Astrocyte (in vitro differentiated cells and primary cell): ENCODE results near the gene VOPP1. TPM values are rescaled to one million over a fixed set of nuclear protein-coding genes. Genes with fewer than 3 reads are reported as not detected.

Experiments
- DNase-seq: peaks from one replicate; pipeline ENCODE4 v3.0.0-alpha.2; 2010; ENCODE audit warnings: low read depth
- FAIRE-seq: peaks from 2 replicates; lab custom pipeline; 2011; peaks lifted over from hg19 to GRCh38; lab: Jason Lieb, UNC
- H2AFZ ChIP-seq: 2 replicates; pipeline ENCODE4 v1.6.0; 2012; ENCODE audit warnings: low read depth, low read length, inconsistent platforms
- H3K27ac ChIP-seq: 2 replicates; pipeline ENCODE4 v1.5.1; 2011; ENCODE audit warnings: low read depth, low read length, inconsistent platforms
- H3K27me3 ChIP-seq: 2 replicates; pipeline ENCODE4 v1.6.0; 2011; ENCODE audit warnings: low read length, inconsistent platforms; ENCODE audit not compliant: insufficient read depth
- H3K36me3 ChIP-seq: 2 replicates; pipeline ENCODE4 v1.5.1; 2011; ENCODE audit warnings: low read length, inconsistent platforms; ENCODE audit not compliant: insufficient read depth
- H3K4me1 ChIP-seq: 2 replicates; pipeline ENCODE4 v1.5.1; 2011; ENCODE audit warnings: low read length, inconsistent platforms; ENCODE audit not compliant: insufficient read depth
- H3K4me2 ChIP-seq: 2 replicates; pipeline ENCODE4 v1.6.0; 2012; ENCODE audit warnings: low read length, inconsistent platforms
- H3K4me3 ChIP-seq: 2 replicates; pipeline ENCODE4 v1.5.1; 2011; ENCODE audit warnings: low read depth, mild to moderate bottlenecking, low read length, inconsistent platforms; ENCODE audit not compliant: insufficient read depth
- H3K79me2 ChIP-seq: 2 replicates; pipeline ENCODE4 v1.6.0; 2012; ENCODE audit warnings: mild to moderate bottlenecking, low read length, inconsistent platforms; ENCODE audit not compliant: insufficient read depth
- H3K9ac ChIP-seq: 2 replicates; pipeline ENCODE4 v1.6.0; 2012; ENCODE audit warnings: mild to moderate bottlenecking, low read length, inconsistent platforms
- H3K9me3 ChIP-seq: 2 replicates; pipeline ENCODE4 v1.5.1; 2012; ENCODE audit warnings: low read depth, mild to moderate bottlenecking, low read length, inconsistent platforms; ENCODE audit not compliant: insufficient read depth
- H4K20me1 ChIP-seq: 2 replicates; pipeline ENCODE4 v1.6.0; 2012; ENCODE audit warnings: low read length, inconsistent platforms; ENCODE audit not compliant: insufficient read depth
- H3K27ac Mint-ChIP-seq: one replicate; pipeline ENCODE4 v1.8.0; 2021; ENCODE audit warnings: mild to moderate bottlenecking, mixed read lengths; ENCODE audit not compliant: unreplicated experiment
- H3K27me3 Mint-ChIP-seq: one replicate; pipeline ENCODE4 v1.8.0; 2021; ENCODE audit warnings: low read depth, mixed read lengths; ENCODE audit not compliant: unreplicated experiment
- H3K36me3 Mint-ChIP-seq: one replicate; pipeline ENCODE4 v1.8.0; 2021; ENCODE audit warnings: low read depth, mixed read lengths; ENCODE audit not compliant: unreplicated experiment
- H3K4me1 Mint-ChIP-seq: one replicate; pipeline ENCODE4 v1.8.0; 2021; ENCODE audit warnings: low read depth, mixed read lengths; ENCODE audit not compliant: unreplicated experiment
- H3K4me3 Mint-ChIP-seq: one replicate; pipeline ENCODE4 v1.8.0; 2021; ENCODE audit warnings: mild to moderate bottlenecking, moderate library complexity, mixed read lengths; ENCODE audit not compliant: unreplicated experiment
- H3K9me3 Mint-ChIP-seq: one replicate; pipeline ENCODE4 v1.8.0; 2021; ENCODE audit warnings: mild to moderate bottlenecking, mixed read lengths; ENCODE audit not compliant: unreplicated experiment
- CTCF ChIP-seq: IDR thresholded peaks from 2 replicates; pipeline ENCODE4 v1.5.1; 2011; ENCODE audit warnings: low read depth, mild to moderate bottlenecking, inconsistent platforms, low read length, moderate library complexity; ENCODE audit not compliant: insufficient read depth
- EZH2 ChIP-seq: IDR thresholded peaks from 2 replicates; pipeline ENCODE4 v1.6.1; 2012; ENCODE audit warnings: mild to moderate bottlenecking, low read length, inconsistent platforms; ENCODE audit not compliant: insufficient read depth
- total RNA-seq: library from RNA; stranded (reverse); gene quantifications from 2 replicates; pipeline ENCODE4 v1.2.1, GENCODE V29; 2021

Gene VOPP1
- total RNA-seq, 1 donor from 2014 or later: 133 TPM

DNA sequence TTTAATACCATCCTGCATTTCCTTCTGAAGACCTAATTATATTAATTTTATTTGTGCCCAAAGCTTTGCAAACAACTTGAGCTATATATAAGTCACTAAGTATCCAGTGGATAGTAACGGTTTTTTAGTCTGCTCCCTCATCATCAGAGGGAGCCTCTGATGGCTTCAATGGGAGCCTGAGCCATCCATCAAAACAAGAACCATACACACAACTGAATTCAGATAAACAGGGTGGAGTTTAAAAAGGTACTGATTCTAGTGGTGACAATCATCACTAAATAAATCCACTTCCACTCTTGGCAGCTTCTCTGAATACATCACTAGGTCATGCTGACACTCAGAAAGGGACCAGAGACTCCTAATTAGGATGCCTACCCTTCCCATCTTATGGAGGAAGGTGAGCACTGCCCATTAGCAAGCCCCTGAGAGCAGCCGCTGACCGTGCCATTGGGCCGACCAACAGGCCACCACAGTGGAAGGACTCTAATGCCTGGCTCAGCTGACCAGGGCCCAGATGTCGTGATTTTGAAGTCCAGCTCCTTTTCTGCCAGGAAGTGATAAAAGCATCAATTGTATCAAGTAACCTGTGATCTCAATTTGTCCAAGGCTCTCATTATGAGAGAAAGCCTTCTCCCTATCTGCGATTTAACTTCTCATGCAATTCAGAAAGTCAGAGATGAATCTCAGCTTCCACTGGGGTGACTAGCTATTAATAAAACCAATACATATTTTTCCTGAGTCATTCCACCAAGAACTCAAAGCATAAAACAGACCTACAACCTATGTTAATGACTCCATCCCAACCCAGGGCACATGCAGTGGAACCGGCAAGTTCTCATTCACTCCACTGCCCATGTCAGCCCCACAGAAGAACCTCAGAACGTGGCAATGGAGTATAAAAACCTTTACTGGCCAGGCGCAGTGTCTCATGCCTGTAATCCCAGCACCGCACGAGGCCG, 13.1 kb downstream of the VOPP1 start:
- no peak overlapping the region for H3K27ac Mint-ChIP-seq
- Histone ChIP-seq H3K27me3 (no peaks in the 10 kb centered on the region), H3K9me3 (no peaks in the 10 kb centered on the region), H2AFZ (no peak overlapping the region), H3K36me3 (no peaks in the 10 kb centered on the region), H3K4me2 (no peak overlapping the region), H3K4me3 (no peak overlapping the region), H4K20me1 (peaks cover 96% of the 10 kb centered on the region), H3K79me2 (peaks cover 100% of the 10 kb centered on the region), H3K4me1 (peaks cover 16% of the 10 kb centered on the region), H3K9ac (no peak overlapping the region), H3K27ac (no peak overlapping the region)
- no peak for TF ChIP-seq CTCF
- no peak for TF ChIP-seq EZH2
- no peaks in the 10 kb centered on the region for H3K27me3 Mint-ChIP-seq
- H3K4me1 Mint-ChIP-seq: peaks cover 36% of the 10 kb centered on the region
- FAIRE-seq (no peak), DNase-seq (no peak)
- no peak overlapping the region for H3K4me3 Mint-ChIP-seq
- H3K9me3 Mint-ChIP-seq: no peaks in the 10 kb centered on the region
- peaks cover 18% of the 10 kb centered on the region for H3K36me3 Mint-ChIP-seq

GRCh38 chr7:55557666-55558188, 14.6 kb downstream of the VOPP1 start:
- Mint-ChIP-seq H3K9me3 (no peaks in the 10 kb centered on the region), H3K36me3 (peaks cover 19% of the 10 kb centered on the region), H3K4me1 (peaks cover 46% of the 10 kb centered on the region), H3K4me3 (no peak overlapping the region), H3K27ac (no peak overlapping the region), H3K27me3 (no peaks in the 10 kb centered on the region)
- Histone ChIP-seq H4K20me1 (peaks cover 100% of the 10 kb centered on the region), H3K27ac (no peak overlapping the region), H3K4me3 (no peak overlapping the region), H3K9ac (no peak overlapping the region), H3K36me3 (no peaks in the 10 kb centered on the region), H3K4me2 (no peak overlapping the region), H3K4me1 (peaks cover 31% of the 10 kb centered on the region), H3K79me2 (peaks cover 98% of the 10 kb centered on the region), H2AFZ (no peak overlapping the region), H3K9me3 (no peaks in the 10 kb centered on the region), H3K27me3 (no peaks in the 10 kb centered on the region)
- TF ChIP-seq CTCF (no peak), EZH2 (no peak)
- FAIRE-seq: no peak
- no peak for DNase-seq

DNA sequence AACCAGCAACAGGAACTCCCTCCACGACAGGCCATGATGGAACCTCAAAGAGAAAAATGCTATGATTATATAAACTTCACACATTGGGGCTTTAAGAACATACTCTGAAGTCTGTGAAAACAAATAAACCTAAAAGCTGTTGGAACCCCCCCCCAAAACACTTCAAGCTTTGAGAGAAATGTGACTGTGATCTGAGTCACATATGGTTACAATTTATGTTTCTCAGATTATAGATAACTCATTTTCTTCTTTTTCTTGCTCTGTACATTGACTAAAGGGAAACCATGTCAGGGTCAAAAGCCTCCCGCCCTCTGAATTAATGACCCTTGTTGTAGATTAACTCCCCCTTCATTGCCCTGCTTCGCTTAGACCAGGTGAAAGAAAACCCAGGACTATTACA, 15.8 kb downstream of the VOPP1 start:
- Histone ChIP-seq H3K9me3 (no peaks in the 10 kb centered on the region), H3K9ac (no peak overlapping the region), H3K4me1 (peaks cover 38% of the 10 kb centered on the region), H3K27me3 (no peaks in the 10 kb centered on the region), H3K4me3 (no peak overlapping the region), H3K27ac (no peak overlapping the region), H3K79me2 (peaks cover 98% of the 10 kb centered on the region), H3K36me3 (no peaks in the 10 kb centered on the region), H4K20me1 (peaks cover 99% of the 10 kb centered on the region), H3K4me2 (no peak overlapping the region), H2AFZ (no peak overlapping the region)
- H3K4me3 Mint-ChIP-seq: no peak overlapping the region
- H3K36me3 Mint-ChIP-seq: peaks cover 16% of the 10 kb centered on the region
- DNase-seq: no peak
- H3K9me3 Mint-ChIP-seq: no peaks in the 10 kb centered on the region
- H3K27me3 Mint-ChIP-seq: no peaks in the 10 kb centered on the region
- H3K27ac Mint-ChIP-seq: no peak overlapping the region
- H3K4me1 Mint-ChIP-seq: peaks cover 49% of the 10 kb centered on the region
- no peak for FAIRE-seq
- TF ChIP-seq EZH2 (no peak), CTCF (no peak)
